ENCODE data around the gene PGAM4. TPM values are rescaled to one million over a fixed set of nuclear protein-coding genes. Genes with fewer than 3 reads are reported as not detected.
A peak's percentile ranks its signal among the peaks of the same experiment; 100 is the strongest.
"Not testable (repeated sequence)": the region's sequence is repeated elsewhere in the genome, so short reads cannot be mapped to it uniquely, and the experiment has no call there.

The PGAM4 gene
- total RNA-seq, 2 donors from 2014 or later, result not detected

GRCh38 chrX:77936299-77936698, 33.1 kb downstream of the PGAM4 start:
- intact Hi-C loops (cut with DNase I, micrococcal nuclease), result no loop called here
- DNase-seq (no peak), ATAC-seq (no peak)

- DNase-seq (no peak), ATAC-seq (no peak)
- intact Hi-C loops (cut with DNase I, micrococcal nuclease), result no loop called here
Observed at GRCh38 chrX:77935886-77936285, 33.6 kb downstream of the PGAM4 start.

DNA sequence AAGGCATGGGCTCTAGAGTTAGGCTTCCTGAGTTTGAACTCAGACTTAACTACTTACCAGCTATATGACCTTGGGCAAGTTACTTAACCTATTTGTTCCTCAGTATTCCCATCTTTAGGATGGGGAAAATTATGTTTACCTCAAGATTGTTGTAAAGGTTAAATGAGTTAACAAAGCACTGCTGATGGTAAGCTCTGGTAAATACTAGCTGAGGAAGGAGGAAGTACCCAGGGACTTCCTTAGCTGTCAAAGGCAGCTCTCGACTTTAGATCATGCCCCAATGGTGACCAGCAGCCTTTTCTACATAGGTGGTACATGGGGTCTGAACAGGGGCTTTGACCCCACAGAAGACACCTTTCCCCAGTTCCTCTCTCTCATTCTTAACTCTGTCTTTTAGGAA, 38.9 kb downstream of the PGAM4 start:
- DNase-seq, result no peak
- intact Hi-C loops (cut with DNase I, micrococcal nuclease), result no loop called here
- ATAC-seq, result no peak

- intact Hi-C loops (cut with DNase I, micrococcal nuclease), result no loop called here
- no peak for DNase-seq
- peak; percentile 58 for ATAC-seq
Observed at GRCh38 chrX:77925764-77926163, 43.7 kb downstream of the PGAM4 start.

DNA sequence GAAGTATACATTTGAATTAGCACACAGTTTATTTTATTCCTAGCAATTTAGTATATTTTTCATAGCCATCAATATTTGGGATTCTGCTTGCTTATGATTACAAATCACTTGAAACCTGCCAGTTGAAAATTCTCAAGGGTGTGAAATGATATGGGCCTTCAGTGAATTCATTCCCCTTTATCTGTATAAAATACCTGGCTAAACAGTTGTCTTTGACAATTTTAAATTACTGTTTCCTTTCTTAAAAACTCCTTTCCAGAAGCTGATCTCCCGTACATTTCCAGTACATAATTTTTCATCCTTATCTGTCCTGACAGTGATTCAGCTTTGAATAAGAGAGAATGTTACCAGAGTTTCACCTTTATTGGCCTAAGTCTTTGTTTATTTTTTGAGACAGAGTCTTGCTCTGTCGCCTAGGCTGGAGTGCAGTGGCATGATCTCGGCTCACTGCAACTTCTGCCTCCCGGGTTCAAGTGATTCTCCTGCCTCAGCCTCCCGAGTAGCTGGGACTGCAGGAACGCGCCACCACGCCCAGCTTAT, 45.0 kb downstream of the PGAM4 start:
- intact Hi-C loops (cut with DNase I, micrococcal nuclease), result no loop called here
- DNase-seq, result no peak
- no peak for ATAC-seq

DNA sequence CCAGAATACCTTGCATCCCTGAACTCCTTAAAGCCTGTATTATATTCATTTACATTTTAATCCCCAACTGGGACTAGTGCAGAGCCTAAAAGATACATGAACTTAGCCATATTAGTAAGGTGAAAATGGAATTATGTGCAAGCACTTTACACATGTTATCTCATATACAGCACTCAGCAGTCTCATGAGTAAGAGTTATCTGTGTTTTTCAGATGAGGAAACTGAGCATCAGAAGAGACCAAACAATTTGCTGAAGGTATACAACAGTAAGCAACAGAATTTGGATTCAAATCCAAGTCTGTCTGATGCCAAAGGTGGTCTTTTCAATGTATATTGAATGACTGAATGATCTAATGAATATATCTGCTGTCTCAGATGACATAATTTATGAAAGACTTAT, 46.7 kb downstream of the PGAM4 start:
- intact Hi-C loops (cut with DNase I, micrococcal nuclease), result no loop called here
- no peak for ATAC-seq
- DNase-seq, result no peak

DNA sequence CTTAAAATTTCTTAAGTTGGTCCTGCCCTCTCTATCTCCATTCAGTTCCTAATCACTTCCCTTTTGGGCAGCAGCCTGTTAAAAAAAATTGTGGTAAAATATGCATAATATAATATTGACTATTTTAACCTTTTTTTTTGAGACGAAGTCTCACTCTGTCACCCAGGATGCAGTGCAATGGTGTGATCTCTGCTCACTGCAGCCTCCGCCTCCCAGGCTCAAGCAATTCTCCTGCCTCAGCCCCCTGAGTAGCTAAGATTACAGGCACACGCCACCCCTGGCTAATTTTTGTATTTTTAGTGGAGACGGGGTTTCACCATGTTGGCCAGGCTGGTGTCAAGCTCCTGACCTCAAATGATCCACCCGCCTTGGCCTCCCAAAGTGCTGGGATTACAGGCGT, 50.1 kb downstream of the PGAM4 start:
- ATAC-seq; DNase-seq; intact Hi-C loops (cut with DNase I, micrococcal nuclease): not testable (repeated sequence)

GRCh38 chrX:77918568-77918967, 50.9 kb downstream of the PGAM4 start:
- intact Hi-C loops (cut with DNase I, micrococcal nuclease), result no loop called here
- DNase-seq, result no peak
- no peak for ATAC-seq

Other genes starting within 250 kb of the PGAM4 start
- gene ATRX, start 183.4 kb downstream of the PGAM4 start, total RNA-seq, result 10 to 100 TPM; 46.0 to 49.8 TPM
- 10 to 100 TPM; 40.9 to 50.4 TPM for gene MAGT1, start 74.2 kb downstream of the PGAM4 start, total RNA-seq
- gene COX7B, start 70.2 kb downstream of the PGAM4 start, total RNA-seq, result 100 to 1,000 TPM; 450 to 539 TPM
- 10 to 100 TPM in 1 of 2 donors, 1 to 10 TPM in 1; 9.9 to 10.1 TPM for gene ATP7A, start 58.9 kb downstream of the PGAM4 start, total RNA-seq
- 100 to 1,000 TPM; 295 to 355 TPM for gene PGK1, start 134.6 kb upstream of the PGAM4 start, total RNA-seq
- 1 to 10 TPM; 3.7 to 5.4 TPM for gene TAF9B, start 170.0 kb upstream of the PGAM4 start, total RNA-seq